ENCODE results near the gene ANKHD1. TPM values are rescaled to one million over a fixed set of nuclear protein-coding genes. Genes with fewer than 3 reads are reported as not detected.

The ANKHD1 gene
- polyA plus RNA-seq, 1 of the 3 experiments (the other 2 are of a cell fraction): 26.7 TPM

DNA sequence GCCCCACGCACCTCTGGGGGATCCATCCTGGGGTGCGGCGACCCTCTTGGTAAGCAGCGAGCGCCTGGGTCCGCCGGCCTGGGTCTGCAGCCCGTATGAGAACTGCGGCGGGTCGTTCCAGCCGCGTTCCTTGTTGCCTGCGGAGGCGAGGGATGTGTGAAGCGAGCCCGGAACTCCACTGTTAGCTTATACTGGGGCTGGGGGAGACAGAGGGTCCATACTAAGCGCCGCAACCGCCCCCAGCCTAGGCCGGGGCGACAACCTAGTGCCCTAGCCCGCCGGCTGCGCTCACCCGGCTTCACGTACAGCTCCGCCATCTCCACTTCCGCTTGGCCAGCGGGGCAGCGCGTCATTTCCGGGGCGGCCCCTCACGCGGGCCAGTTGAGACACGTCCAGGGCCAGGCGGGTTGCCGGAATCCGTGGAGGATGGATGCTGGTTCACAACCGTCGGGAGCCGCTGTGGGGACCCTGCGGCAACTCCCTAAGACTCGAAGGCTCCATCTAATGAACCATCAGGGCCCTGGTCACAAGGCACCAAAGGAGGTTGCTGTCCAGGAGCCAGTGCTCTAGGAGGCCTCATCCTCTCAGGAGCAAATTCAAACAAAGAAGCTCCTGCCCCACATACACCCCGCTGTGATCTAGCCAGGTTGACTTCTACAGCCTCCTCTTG, 155.6 kb downstream of the ANKHD1 start, which contains the start of gene SRA1:
Gene SRA1 (minus strand): TSS at position 338 of the 670 bp plus-strand sequence. CDS start 21 bp downstream, at position 317.
- H3K27me3 ChIP-seq (ENCODE audit: insufficient read depth): no peaks in the 10 kb centered on the region
- H3K9me2 ChIP-seq: no peaks in the 10 kb centered on the region
- CTCF ChIA-PET: interaction anchor here (0.7 to 1.5 kb wide), 6 partner anchors 10 to 763 kb away, joined by 3 to 6 read pairs (median 3); partner anchors contain the start of genes EIF4EBP3, HBEGF, IK and NDUFA2
- H3K9me3 ChIP-seq: no peaks in the 10 kb centered on the region
- POLR2A ChIA-PET: interaction anchor here (0.6 to 1.4 kb wide), 10 partner anchors 9 to 156 kb away, joined by 3 to 21 read pairs (median 4); partner anchors contain the start of genes ANKHD1, EIF4EBP3, HARS1 and HARS2
- H3K4me3 ChIP-seq (ENCODE audit: low read depth in 2 of 2, low read length in 1 of 2): peak within 1 kb of the TSS; percentile 85 to 87
- 5% methylated on average over 17 of the region's 46 CpGs for WGBS (ENCODE audit: low lambda C conversion rate)
- peaks cover 4% of the 10 kb centered on the region for H4K20me1 ChIP-seq (ENCODE audit: insufficient read depth)
- peak within 1 kb of the TSS; percentile 89 for H3K9ac ChIP-seq
- peak within 1 kb of the TSS; percentile 68 for H2AFZ ChIP-seq (ENCODE audit: low read depth)
- DNase-seq: peak; percentile 97
- H3K4me2 ChIP-seq: peak within 1 kb of the TSS; percentile 61
- H3K27ac ChIP-seq (ENCODE audit: low read depth in 2 of 2, low read length in 1 of 2): peak within 1 kb of the TSS; percentile 78 to 92
- peaks cover 11 to 25% of the 10 kb centered on the region in 2 experiments for H3K36me3 ChIP-seq (replicated peaks in 1 of 2; ENCODE audit: control insufficient read depth in 1 of 2, insufficient read depth in 2 of 2, low read length in 1 of 2)
- peaks cover 7 to 20% of the 10 kb centered on the region in 2 experiments; a peak in 3 of 4 replicates for H3K4me1 ChIP-seq (ENCODE audit: control insufficient read depth in 1 of 2, insufficient read depth in 2 of 2, low read depth in 1 of 2, low read length in 1 of 2)
- peaks cover 9% of the 10 kb centered on the region for H3F3A ChIP-seq (replicated peaks; ENCODE audit: insufficient read depth)
- H3K79me2 ChIP-seq (ENCODE audit: insufficient read depth): peaks cover 50% of the 10 kb centered on the region
- TF ChIP-seq RXRA (IDR thresholded peaks at IDR 0.05; ENCODE audit: borderline replicate concordance, low read depth) (no peak), SMC3 (IDR thresholded peaks at IDR 0.05; ENCODE audit: low read depth, low read length) (no peak), CHD2 (IDR thresholded peaks at IDR 0.05; ENCODE audit: low read length, partially characterized antibody) (peak; percentile 12), YY1 (IDR thresholded peaks at IDR 0.05; ENCODE audit: low read depth) (peak; percentile 80), NFIC (IDR thresholded peaks at IDR 0.05; ENCODE audit: borderline replicate concordance) (peak; percentile 29; the same call in 1 of the 2 replicates), JUND (IDR thresholded peaks at IDR 0.05) (peak; percentile 47; the same call in 1 of the 2 replicates), POLR2AphosphoS5 (IDR thresholded peaks at IDR 0.05; ENCODE audit: low read depth, low read length) (peak; percentile 98), TAF1 (IDR thresholded peaks at IDR 0.05; ENCODE audit: borderline replicate concordance, low read depth, low read length) (peak; percentile 90), FOXJ3 (CRISPR knock-in tag; IDR thresholded peaks at IDR 0.05) (no peak), MEF2A (IDR thresholded peaks at IDR 0.05; ENCODE audit: borderline replicate concordance, low read depth) (no peak), GABPA (IDR thresholded peaks at IDR 0.05; ENCODE audit: low read depth) (peak; percentile 87), GATA2 (CRISPR knock-in tag; IDR thresholded peaks at IDR 0.05) (no peak), SIN3A (IDR thresholded peaks at IDR 0.05; ENCODE audit: borderline replicate concordance, low read depth, low read length) (peak; percentile 81; the same call in 1 of the 2 replicates), EP300 (IDR thresholded peaks at IDR 0.05; ENCODE audit: borderline replicate concordance in 1 of 2, low read depth in 1 of 2, low read length in 1 of 2) (no peak), FOXM1 (IDR thresholded peaks at IDR 0.05; ENCODE audit: low read depth) (no peak), NRF1 (IDR thresholded peaks at IDR 0.05; ENCODE audit: low read depth, low read length) (no peak), EZH2phosphoT487 (IDR thresholded peaks at IDR 0.05; ENCODE audit: borderline replicate concordance, low read depth) (no peak), TCF12 (IDR thresholded peaks at IDR 0.05) (no peak), RFX5 (IDR thresholded peaks at IDR 0.05; ENCODE audit: low read length) (no peak)
- TF ChIP-seq, protein P1, sequence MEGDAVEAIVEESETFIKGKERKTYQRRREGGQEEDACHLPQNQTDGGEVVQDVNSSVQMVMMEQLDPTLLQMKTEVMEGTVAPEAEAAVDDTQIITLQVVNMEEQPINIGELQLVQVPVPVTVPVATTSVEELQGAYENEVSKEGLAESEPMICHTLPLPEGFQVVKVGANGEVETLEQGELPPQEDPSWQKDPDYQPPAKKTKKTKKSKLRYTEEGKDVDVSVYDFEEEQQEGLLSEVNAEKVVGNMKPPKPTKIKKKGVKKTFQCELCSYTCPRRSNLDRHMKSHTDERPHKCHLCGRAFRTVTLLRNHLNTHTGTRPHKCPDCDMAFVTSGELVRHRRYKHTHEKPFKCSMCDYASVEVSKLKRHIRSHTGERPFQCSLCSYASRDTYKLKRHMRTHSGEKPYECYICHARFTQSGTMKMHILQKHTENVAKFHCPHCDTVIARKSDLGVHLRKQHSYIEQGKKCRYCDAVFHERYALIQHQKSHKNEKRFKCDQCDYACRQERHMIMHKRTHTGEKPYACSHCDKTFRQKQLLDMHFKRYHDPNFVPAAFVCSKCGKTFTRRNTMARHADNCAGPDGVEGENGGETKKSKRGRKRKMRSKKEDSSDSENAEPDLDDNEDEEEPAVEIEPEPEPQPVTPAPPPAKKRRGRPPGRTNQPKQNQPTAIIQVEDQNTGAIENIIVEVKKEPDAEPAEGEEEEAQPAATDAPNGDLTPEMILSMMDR (IDR thresholded peaks at IDR 0.05): no peak
- TF ChIP-seq, protein P2, sequence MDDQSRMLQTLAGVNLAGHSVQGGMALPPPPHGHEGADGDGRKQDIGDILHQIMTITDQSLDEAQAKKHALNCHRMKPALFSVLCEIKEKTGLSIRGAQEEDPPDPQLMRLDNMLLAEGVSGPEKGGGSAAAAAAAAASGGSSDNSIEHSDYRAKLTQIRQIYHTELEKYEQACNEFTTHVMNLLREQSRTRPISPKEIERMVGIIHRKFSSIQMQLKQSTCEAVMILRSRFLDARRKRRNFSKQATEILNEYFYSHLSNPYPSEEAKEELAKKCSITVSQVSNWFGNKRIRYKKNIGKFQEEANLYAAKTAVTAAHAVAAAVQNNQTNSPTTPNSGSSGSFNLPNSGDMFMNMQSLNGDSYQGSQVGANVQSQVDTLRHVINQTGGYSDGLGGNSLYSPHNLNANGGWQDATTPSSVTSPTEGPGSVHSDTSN (IDR thresholded peaks at IDR 0.05): peak; percentile 33; the same call in 1 of the 2 replicates
- TF ChIP-seq, protein P3, sequence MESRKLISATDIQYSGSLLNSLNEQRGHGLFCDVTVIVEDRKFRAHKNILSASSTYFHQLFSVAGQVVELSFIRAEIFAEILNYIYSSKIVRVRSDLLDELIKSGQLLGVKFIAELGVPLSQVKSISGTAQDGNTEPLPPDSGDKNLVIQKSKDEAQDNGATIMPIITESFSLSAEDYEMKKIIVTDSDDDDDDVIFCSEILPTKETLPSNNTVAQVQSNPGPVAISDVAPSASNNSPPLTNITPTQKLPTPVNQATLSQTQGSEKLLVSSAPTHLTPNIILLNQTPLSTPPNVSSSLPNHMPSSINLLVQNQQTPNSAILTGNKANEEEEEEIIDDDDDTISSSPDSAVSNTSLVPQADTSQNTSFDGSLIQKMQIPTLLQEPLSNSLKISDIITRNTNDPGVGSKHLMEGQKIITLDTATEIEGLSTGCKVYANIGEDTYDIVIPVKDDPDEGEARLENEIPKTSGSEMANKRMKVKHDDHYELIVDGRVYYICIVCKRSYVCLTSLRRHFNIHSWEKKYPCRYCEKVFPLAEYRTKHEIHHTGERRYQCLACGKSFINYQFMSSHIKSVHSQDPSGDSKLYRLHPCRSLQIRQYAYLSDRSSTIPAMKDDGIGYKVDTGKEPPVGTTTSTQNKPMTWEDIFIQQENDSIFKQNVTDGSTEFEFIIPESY (IDR thresholded peaks at IDR 0.05; ENCODE audit: borderline replicate concordance, low read depth): no peak
- TF ChIP-seq, protein P4, sequence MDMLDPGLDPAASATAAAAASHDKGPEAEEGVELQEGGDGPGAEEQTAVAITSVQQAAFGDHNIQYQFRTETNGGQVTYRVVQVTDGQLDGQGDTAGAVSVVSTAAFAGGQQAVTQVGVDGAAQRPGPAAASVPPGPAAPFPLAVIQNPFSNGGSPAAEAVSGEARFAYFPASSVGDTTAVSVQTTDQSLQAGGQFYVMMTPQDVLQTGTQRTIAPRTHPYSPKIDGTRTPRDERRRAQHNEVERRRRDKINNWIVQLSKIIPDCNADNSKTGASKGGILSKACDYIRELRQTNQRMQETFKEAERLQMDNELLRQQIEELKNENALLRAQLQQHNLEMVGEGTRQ (IDR thresholded peaks at IDR 0.05; ENCODE audit: borderline replicate concordance, low read depth, low read length): no peak
- TF ChIP-seq, protein P5, sequence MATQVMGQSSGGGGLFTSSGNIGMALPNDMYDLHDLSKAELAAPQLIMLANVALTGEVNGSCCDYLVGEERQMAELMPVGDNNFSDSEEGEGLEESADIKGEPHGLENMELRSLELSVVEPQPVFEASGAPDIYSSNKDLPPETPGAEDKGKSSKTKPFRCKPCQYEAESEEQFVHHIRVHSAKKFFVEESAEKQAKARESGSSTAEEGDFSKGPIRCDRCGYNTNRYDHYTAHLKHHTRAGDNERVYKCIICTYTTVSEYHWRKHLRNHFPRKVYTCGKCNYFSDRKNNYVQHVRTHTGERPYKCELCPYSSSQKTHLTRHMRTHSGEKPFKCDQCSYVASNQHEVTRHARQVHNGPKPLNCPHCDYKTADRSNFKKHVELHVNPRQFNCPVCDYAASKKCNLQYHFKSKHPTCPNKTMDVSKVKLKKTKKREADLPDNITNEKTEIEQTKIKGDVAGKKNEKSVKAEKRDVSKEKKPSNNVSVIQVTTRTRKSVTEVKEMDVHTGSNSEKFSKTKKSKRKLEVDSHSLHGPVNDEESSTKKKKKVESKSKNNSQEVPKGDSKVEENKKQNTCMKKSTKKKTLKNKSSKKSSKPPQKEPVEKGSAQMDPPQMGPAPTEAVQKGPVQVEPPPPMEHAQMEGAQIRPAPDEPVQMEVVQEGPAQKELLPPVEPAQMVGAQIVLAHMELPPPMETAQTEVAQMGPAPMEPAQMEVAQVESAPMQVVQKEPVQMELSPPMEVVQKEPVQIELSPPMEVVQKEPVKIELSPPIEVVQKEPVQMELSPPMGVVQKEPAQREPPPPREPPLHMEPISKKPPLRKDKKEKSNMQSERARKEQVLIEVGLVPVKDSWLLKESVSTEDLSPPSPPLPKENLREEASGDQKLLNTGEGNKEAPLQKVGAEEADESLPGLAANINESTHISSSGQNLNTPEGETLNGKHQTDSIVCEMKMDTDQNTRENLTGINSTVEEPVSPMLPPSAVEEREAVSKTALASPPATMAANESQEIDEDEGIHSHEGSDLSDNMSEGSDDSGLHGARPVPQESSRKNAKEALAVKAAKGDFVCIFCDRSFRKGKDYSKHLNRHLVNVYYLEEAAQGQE (IDR thresholded peaks at IDR 0.05; ENCODE audit: low read depth, low read length): 0 out of 2 replicates have a peak, but pooled peaks have one; percentile 46

Measured in SK-N-SH (cell line).